ENCODE measurements around the gene MSMO1.

MSMO1 gene

GRCh38 chr4:165343353-165344191, 16.1 kb downstream of the MSMO1 start:
- no peaks in the 10 kb centered on the region for H3K9me3 ChIP-seq (ENCODE audit: insufficient read depth, low read depth, low read length)
- no peaks in the 10 kb centered on the region for H3K27me3 ChIP-seq (ENCODE audit: insufficient read depth, low read length)
- peaks cover 49% of the 10 kb centered on the region for H3K36me3 ChIP-seq (ENCODE audit: insufficient read depth, low read depth, low read length)
- no peak overlapping the region for H3K27ac ChIP-seq (ENCODE audit: low read length)
- H3K4me1 ChIP-seq (ENCODE audit: insufficient read depth, low read length): no peaks in the 10 kb centered on the region
- no peak overlapping the region for H3K9ac ChIP-seq (ENCODE audit: low read depth, low read length)
- H3K4me3 ChIP-seq (ENCODE audit: low read length): no peak overlapping the region

- H3K27ac ChIP-seq (ENCODE audit: low read length): no peak overlapping the region
- no peaks in the 10 kb centered on the region for H3K4me1 ChIP-seq (ENCODE audit: insufficient read depth, low read length)
- no peaks in the 10 kb centered on the region for H3K9me3 ChIP-seq (ENCODE audit: insufficient read depth, low read depth, low read length)
- H3K36me3 ChIP-seq (ENCODE audit: insufficient read depth, low read depth, low read length): peaks cover 26% of the 10 kb centered on the region
- no peaks in the 10 kb centered on the region for H3K27me3 ChIP-seq (ENCODE audit: insufficient read depth, low read length)
- H3K4me3 ChIP-seq (ENCODE audit: low read length): no peak overlapping the region
- no peak overlapping the region for H3K9ac ChIP-seq (ENCODE audit: low read depth, low read length)
Measured at GRCh38 chr4:165345666-165346417, 18.4 kb downstream of the MSMO1 start.

GRCh38 chr4:165347647-165348569, 20.4 kb downstream of the MSMO1 start:
- H3K27ac ChIP-seq (ENCODE audit: low read length): no peak overlapping the region
- no peak overlapping the region for H3K9ac ChIP-seq (ENCODE audit: low read depth, low read length)
- H3K4me1 ChIP-seq (ENCODE audit: insufficient read depth, low read length): no peaks in the 10 kb centered on the region
- H3K27me3 ChIP-seq (ENCODE audit: insufficient read depth, low read length): no peaks in the 10 kb centered on the region
- peaks cover 5% of the 10 kb centered on the region; the same call in 1 of the 2 replicates for H3K36me3 ChIP-seq (ENCODE audit: insufficient read depth, low read depth, low read length)
- no peaks in the 10 kb centered on the region for H3K9me3 ChIP-seq (ENCODE audit: insufficient read depth, low read depth, low read length)
- no peak overlapping the region for H3K4me3 ChIP-seq (ENCODE audit: low read length)

GRCh38 chr4:165351359-165352130, 24.1 kb downstream of the MSMO1 start:
- Histone ChIP-seq H3K9ac (ENCODE audit: low read depth, low read length) (no peak overlapping the region), H3K9me3 (ENCODE audit: insufficient read depth, low read depth, low read length) (peaks cover 5% of the 10 kb centered on the region; the same call in 1 of the 2 replicates), H3K27me3 (ENCODE audit: insufficient read depth, low read length) (no peaks in the 10 kb centered on the region), H3K36me3 (ENCODE audit: insufficient read depth, low read depth, low read length) (no peaks in the 10 kb centered on the region), H3K4me1 (ENCODE audit: insufficient read depth, low read length) (no peaks in the 10 kb centered on the region), H3K27ac (ENCODE audit: low read length) (no peak overlapping the region), H3K4me3 (ENCODE audit: low read length) (no peak overlapping the region)

- peaks cover 5% of the 10 kb centered on the region; the same call in 1 of the 2 replicates for H3K9me3 ChIP-seq (ENCODE audit: insufficient read depth, low read depth, low read length)
- H3K27ac ChIP-seq (ENCODE audit: low read length): no peak overlapping the region
- no peaks in the 10 kb centered on the region for H3K27me3 ChIP-seq (ENCODE audit: insufficient read depth, low read length)
- no peak overlapping the region for H3K9ac ChIP-seq (ENCODE audit: low read depth, low read length)
- H3K4me3 ChIP-seq (ENCODE audit: low read length): no peak overlapping the region
- H3K36me3 ChIP-seq (ENCODE audit: insufficient read depth, low read depth, low read length): no peaks in the 10 kb centered on the region
- no peaks in the 10 kb centered on the region for H3K4me1 ChIP-seq (ENCODE audit: insufficient read depth, low read length)
Measured at GRCh38 chr4:165355900-165356300, 28.4 kb downstream of the MSMO1 start.

GRCh38 chr4:165359506-165359905, 32.0 kb downstream of the MSMO1 start:
- Histone ChIP-seq H3K4me3 (ENCODE audit: low read length) (no peak overlapping the region), H3K9ac (ENCODE audit: low read depth, low read length) (no peak overlapping the region), H3K36me3 (ENCODE audit: insufficient read depth, low read depth, low read length) (no peaks in the 10 kb centered on the region), H3K27me3 (ENCODE audit: insufficient read depth, low read length) (no peaks in the 10 kb centered on the region), H3K4me1 (ENCODE audit: insufficient read depth, low read length) (peaks cover 2% of the 10 kb centered on the region; the same call in 1 of the 2 replicates), H3K9me3 (ENCODE audit: insufficient read depth, low read depth, low read length) (no peaks in the 10 kb centered on the region), H3K27ac (ENCODE audit: low read length) (no peak overlapping the region)

GRCh38 chr4:165360041-165360695, 32.7 kb downstream of the MSMO1 start:
- no peak overlapping the region for H3K27ac ChIP-seq (ENCODE audit: low read length)
- H3K4me3 ChIP-seq (ENCODE audit: low read length): no peak overlapping the region
- H3K9ac ChIP-seq (ENCODE audit: low read depth, low read length): no peak overlapping the region
- peaks cover 7% of the 10 kb centered on the region; the same call in 1 of the 2 replicates for H3K4me1 ChIP-seq (ENCODE audit: insufficient read depth, low read length)
- no peaks in the 10 kb centered on the region for H3K36me3 ChIP-seq (ENCODE audit: insufficient read depth, low read depth, low read length)
- H3K27me3 ChIP-seq (ENCODE audit: insufficient read depth, low read length): no peaks in the 10 kb centered on the region
- no peaks in the 10 kb centered on the region for H3K9me3 ChIP-seq (ENCODE audit: insufficient read depth, low read depth, low read length)

GRCh38 chr4:165360985-165361670, 33.7 kb downstream of the MSMO1 start:
- Histone ChIP-seq H3K27ac (ENCODE audit: low read length) (no peak overlapping the region), H3K4me3 (ENCODE audit: low read length) (no peak overlapping the region), H3K9me3 (ENCODE audit: insufficient read depth, low read depth, low read length) (no peaks in the 10 kb centered on the region), H3K4me1 (ENCODE audit: insufficient read depth, low read length) (peaks cover 7% of the 10 kb centered on the region; the same call in 1 of the 2 replicates), H3K36me3 (ENCODE audit: insufficient read depth, low read depth, low read length) (no peaks in the 10 kb centered on the region), H3K27me3 (ENCODE audit: insufficient read depth, low read length) (no peaks in the 10 kb centered on the region), H3K9ac (ENCODE audit: low read depth, low read length) (no peak overlapping the region)

GRCh38 chr4:165361810-165362209, 34.3 kb downstream of the MSMO1 start:
- Histone ChIP-seq H3K9ac (ENCODE audit: low read depth, low read length) (no peak overlapping the region), H3K27ac (ENCODE audit: low read length) (no peak overlapping the region), H3K27me3 (ENCODE audit: insufficient read depth, low read length) (no peaks in the 10 kb centered on the region), H3K9me3 (ENCODE audit: insufficient read depth, low read depth, low read length) (no peaks in the 10 kb centered on the region), H3K36me3 (ENCODE audit: insufficient read depth, low read depth, low read length) (no peaks in the 10 kb centered on the region), H3K4me1 (ENCODE audit: insufficient read depth, low read length) (peaks cover 7% of the 10 kb centered on the region; the same call in 1 of the 2 replicates), H3K4me3 (ENCODE audit: low read length) (no peak overlapping the region)

GRCh38 chr4:165364452-165365080, 37.1 kb downstream of the MSMO1 start:
- Histone ChIP-seq H3K9me3 (ENCODE audit: insufficient read depth, low read depth, low read length) (no peaks in the 10 kb centered on the region), H3K27ac (ENCODE audit: low read length) (no peak overlapping the region), H3K36me3 (ENCODE audit: insufficient read depth, low read depth, low read length) (no peaks in the 10 kb centered on the region), H3K4me3 (ENCODE audit: low read length) (no peak overlapping the region), H3K9ac (ENCODE audit: low read depth, low read length) (no peak overlapping the region), H3K4me1 (ENCODE audit: insufficient read depth, low read length) (peaks cover 16% of the 10 kb centered on the region), H3K27me3 (ENCODE audit: insufficient read depth, low read length) (no peaks in the 10 kb centered on the region)

Measured in iPS-20b (cell line).